Peyer's patch (tissue), 4 donors: ENCODE measurements around the gene ZNF205.

Source experiments
- POLR2A ChIP-seq, 2 donors: fragments of 450-650 bp; IDR thresholded peaks; one replicate each; pipeline ENCODE4 v1.5.1; 2017; ENCODE audit warnings: antibody characterized with exemption in 2 of 2, mild to moderate bottlenecking in 2 of 2, moderate library complexity in 2 of 2
- TF ChIP-seq, protein P1 (sequence below), 6 experiments: fragments of 450-650 bp in 4 of 6; fragments of 200-600 bp in 2 of 6; sonication (generic) in 1 of 6; IDR thresholded peaks; one replicate each; pipeline ENCODE4 v1.5.1; 2017 to 2019; ENCODE audit warnings: antibody characterized with exemption in 6 of 6, mild to moderate bottlenecking in 3 of 6, moderate library complexity in 1 of 6

DNA sequence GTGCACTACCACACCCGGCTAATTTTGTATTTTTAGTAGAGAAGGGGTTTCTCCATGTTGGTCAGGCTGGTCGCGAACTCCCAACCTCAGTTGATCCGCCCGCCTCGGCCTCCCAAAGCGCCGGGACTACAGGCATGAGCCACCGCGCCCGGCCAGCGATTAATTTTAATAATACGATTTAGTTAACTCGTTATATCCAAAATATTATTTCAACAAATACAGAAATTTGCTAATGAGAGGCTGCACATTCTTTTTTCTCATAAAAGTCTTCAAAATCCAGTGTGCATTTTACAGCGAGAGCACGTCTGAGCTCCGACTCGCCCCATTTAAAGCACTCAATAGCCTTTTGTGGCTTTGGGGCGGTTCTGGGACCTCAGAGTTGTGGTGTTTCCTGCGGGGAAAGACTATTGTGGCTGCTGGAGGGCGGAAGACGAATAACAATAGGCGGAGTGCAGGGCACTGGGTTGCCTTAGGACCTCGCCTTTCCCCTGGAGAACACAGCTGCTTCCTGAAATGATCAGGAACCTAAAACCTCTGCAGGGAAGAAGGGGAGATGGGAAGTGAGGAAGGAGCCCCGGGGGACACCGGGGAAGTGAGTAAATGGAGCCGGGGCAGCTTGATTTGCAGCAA is 10.4 kb upstream of the ZNF205 start:
- no peak for TF ChIP-seq POLR2A (IDR thresholded peaks at IDR 0.05)
- TF ChIP-seq, protein P1, sequence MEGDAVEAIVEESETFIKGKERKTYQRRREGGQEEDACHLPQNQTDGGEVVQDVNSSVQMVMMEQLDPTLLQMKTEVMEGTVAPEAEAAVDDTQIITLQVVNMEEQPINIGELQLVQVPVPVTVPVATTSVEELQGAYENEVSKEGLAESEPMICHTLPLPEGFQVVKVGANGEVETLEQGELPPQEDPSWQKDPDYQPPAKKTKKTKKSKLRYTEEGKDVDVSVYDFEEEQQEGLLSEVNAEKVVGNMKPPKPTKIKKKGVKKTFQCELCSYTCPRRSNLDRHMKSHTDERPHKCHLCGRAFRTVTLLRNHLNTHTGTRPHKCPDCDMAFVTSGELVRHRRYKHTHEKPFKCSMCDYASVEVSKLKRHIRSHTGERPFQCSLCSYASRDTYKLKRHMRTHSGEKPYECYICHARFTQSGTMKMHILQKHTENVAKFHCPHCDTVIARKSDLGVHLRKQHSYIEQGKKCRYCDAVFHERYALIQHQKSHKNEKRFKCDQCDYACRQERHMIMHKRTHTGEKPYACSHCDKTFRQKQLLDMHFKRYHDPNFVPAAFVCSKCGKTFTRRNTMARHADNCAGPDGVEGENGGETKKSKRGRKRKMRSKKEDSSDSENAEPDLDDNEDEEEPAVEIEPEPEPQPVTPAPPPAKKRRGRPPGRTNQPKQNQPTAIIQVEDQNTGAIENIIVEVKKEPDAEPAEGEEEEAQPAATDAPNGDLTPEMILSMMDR (IDR thresholded peaks at IDR 0.05): no peak
